Tibial artery (tissue), 4 donors: ENCODE results near the gene ANKRD53.

Experiments used
- DNase-seq, 2 donors: peaks; one replicate each; pipeline ENCODE4 v3.0.0-alpha.2; 2019
- H3K27ac ChIP-seq, 2 donors: fragments of 200-600 bp; sonication (generic) in 1 of 2; 1 replicate in 1 of 2; 2 replicates in 1 of 2; pipeline ENCODE4 v1.5.1; 2018 to 2019; ENCODE audit warnings: mild to moderate bottlenecking in 1 of 2
- H3K27me3 ChIP-seq, 2 donors: fragments of 200-600 bp; sonication (generic) in 1 of 2; one replicate each; pipeline versions ENCODE4 v1.5.1 to v1.6.0; 2016 to 2019
- H3K36me3 ChIP-seq, 3 donors: fragments of 200-600 bp; sonication (generic) in 2 of 3; one replicate each; pipeline ENCODE4 v1.5.1; 2016 to 2019; ENCODE audit warnings: mild to moderate bottlenecking in 2 of 3
- H3K4me1 ChIP-seq, 4 donors: fragments of 200-600 bp; sonication (generic) in 2 of 4; 1 replicate in 3 of 4; 2 replicates in 1 of 4; pipeline ENCODE4 v1.5.1; 2016 to 2019
- H3K4me3 ChIP-seq, 2 donors: fragments of 200-600 bp; sonication (generic) in 1 of 2; 1 replicate in 1 of 2; 2 replicates in 1 of 2; pipeline ENCODE4 v1.5.1; 2018 to 2019; ENCODE audit warnings: mild to moderate bottlenecking in 2 of 2
- H3K9me3 ChIP-seq, 3 donors: fragments of 200-600 bp; sonication (generic) in 1 of 3; one replicate each; pipeline ENCODE4 v1.5.1; 2016 to 2019
- CTCF ChIP-seq, 2 experiments: fragments of 200-600 bp in 1 of 2; fragments of 450-650 bp in 1 of 2; IDR thresholded peaks; one replicate each; pipeline ENCODE4 v1.5.1; 2017 to 2019; ENCODE audit warnings: antibody characterized with exemption in 2 of 2, mild to moderate bottlenecking in 1 of 2, moderate library complexity in 1 of 2
- intact Hi-C: fragments of 100-400 bp; cut with DNase I; formaldehyde crosslinking; loops from one replicate; pipeline ENCODE4 v1.15.0; 2023; ENCODE audit warnings: low total_unique reads

The ANKRD53 gene

GRCh38 chr2:70979180-70979488 is 704 bp downstream of the ANKRD53 start:
- H3K4me3 ChIP-seq = peak overlapping the region; percentile 54 to 63
- H3K9me3 ChIP-seq = no peaks in the 10 kb centered on the region
- H3K27ac ChIP-seq = peak overlapping the region; percentile 89 to 90
- peaks cover 0 to 24% (median 15%) of the 10 kb centered on the region in 4 donors for H3K4me1 ChIP-seq
- peak in 1 of 2 donors; percentile 35 for DNase-seq
- intact Hi-C loops = no loop called here
- H3K27me3 ChIP-seq = no peaks in the 10 kb centered on the region
- peaks cover 0 to 29% (median 0%) of the 10 kb centered on the region in 3 donors for H3K36me3 ChIP-seq
- no peak for TF ChIP-seq CTCF (IDR thresholded peaks at IDR 0.05)

- no peak overlapping the region for H3K4me3 ChIP-seq
- no peak for TF ChIP-seq CTCF (IDR thresholded peaks at IDR 0.05)
Measured at GRCh38 chr2:70979626-70980025, 1.2 kb downstream of the ANKRD53 start.

GRCh38 chr2:70981421-70981820 is 3.0 kb downstream of the ANKRD53 start:
- no peak for TF ChIP-seq CTCF (IDR thresholded peaks at IDR 0.05)
- no peak overlapping the region for H3K27ac ChIP-seq
- peak in 1 of 2 donors; percentile 24 for DNase-seq

More at GRCh38 chr2:70979626-70980025, 1.2 kb downstream of the ANKRD53 start:
- intact Hi-C loops = no loop called here
- H3K4me1 ChIP-seq = peaks cover 0 to 27% (median 15%) of the 10 kb centered on the region in 4 donors
- H3K36me3 ChIP-seq = peaks cover 0 to 32% (median 0%) of the 10 kb centered on the region in 3 donors
- no peaks in the 10 kb centered on the region for H3K27me3 ChIP-seq
- peak overlapping the region in 1 of 2 donors; percentile 90 for H3K27ac ChIP-seq
- H3K9me3 ChIP-seq = no peaks in the 10 kb centered on the region
- peak in 1 of 2 donors; percentile 64 for DNase-seq

GRCh38 chr2:70981866-70982810 is 3.7 kb downstream of the ANKRD53 start:
- peaks cover 0 to 32% (median 13%) of the 10 kb centered on the region in 4 donors for H3K4me1 ChIP-seq
- TF ChIP-seq CTCF (IDR thresholded peaks at IDR 0.05) = no peak
- no peak overlapping the region for H3K4me3 ChIP-seq
- no peak overlapping the region for H3K27ac ChIP-seq
- H3K27me3 ChIP-seq = no peaks in the 10 kb centered on the region
- no peaks in the 10 kb centered on the region for H3K9me3 ChIP-seq
- DNase-seq = peak; percentile 12 to 59
- intact Hi-C loops = no loop called here
- peaks cover 0 to 50% (median 0%) of the 10 kb centered on the region in 3 donors for H3K36me3 ChIP-seq

More at GRCh38 chr2:70981421-70981820, 3.0 kb downstream of the ANKRD53 start:
- H3K4me1 ChIP-seq = peaks cover 0 to 32% (median 15%) of the 10 kb centered on the region in 4 donors
- intact Hi-C loops = no loop called here
- no peaks in the 10 kb centered on the region for H3K27me3 ChIP-seq
- H3K4me3 ChIP-seq = no peak overlapping the region
- no peaks in the 10 kb centered on the region for H3K9me3 ChIP-seq
- peaks cover 0 to 42% (median 0%) of the 10 kb centered on the region in 3 donors for H3K36me3 ChIP-seq

- no peak for DNase-seq
- intact Hi-C loops = no loop called here
Measured at GRCh38 chr2:70982971-70983370, 4.5 kb downstream of the ANKRD53 start.

More at GRCh38 chr2:70982971-70983370, 4.5 kb downstream of the ANKRD53 start:
- no peak for TF ChIP-seq CTCF (IDR thresholded peaks at IDR 0.05)
- H3K27ac ChIP-seq = no peak overlapping the region
- H3K27me3 ChIP-seq = no peaks in the 10 kb centered on the region
- H3K36me3 ChIP-seq = peaks cover 0 to 58% (median 3%) of the 10 kb centered on the region in 3 donors
- no peak overlapping the region for H3K4me3 ChIP-seq
- peaks cover 0 to 35% (median 15%) of the 10 kb centered on the region in 4 donors for H3K4me1 ChIP-seq
- no peaks in the 10 kb centered on the region for H3K9me3 ChIP-seq
